Measurements from ENCODE around the gene ACOT6. TPM values are rescaled to one million over a fixed set of nuclear protein-coding genes. Genes with fewer than 3 reads are reported as not detected.
"Not testable (repeated sequence)": the region's sequence is repeated elsewhere in the genome, so short reads cannot be mapped to it uniquely, and the experiment has no call there.

ACOT6 gene
- total RNA-seq, 1 experiment from 2014 or later: not detected

DNA sequence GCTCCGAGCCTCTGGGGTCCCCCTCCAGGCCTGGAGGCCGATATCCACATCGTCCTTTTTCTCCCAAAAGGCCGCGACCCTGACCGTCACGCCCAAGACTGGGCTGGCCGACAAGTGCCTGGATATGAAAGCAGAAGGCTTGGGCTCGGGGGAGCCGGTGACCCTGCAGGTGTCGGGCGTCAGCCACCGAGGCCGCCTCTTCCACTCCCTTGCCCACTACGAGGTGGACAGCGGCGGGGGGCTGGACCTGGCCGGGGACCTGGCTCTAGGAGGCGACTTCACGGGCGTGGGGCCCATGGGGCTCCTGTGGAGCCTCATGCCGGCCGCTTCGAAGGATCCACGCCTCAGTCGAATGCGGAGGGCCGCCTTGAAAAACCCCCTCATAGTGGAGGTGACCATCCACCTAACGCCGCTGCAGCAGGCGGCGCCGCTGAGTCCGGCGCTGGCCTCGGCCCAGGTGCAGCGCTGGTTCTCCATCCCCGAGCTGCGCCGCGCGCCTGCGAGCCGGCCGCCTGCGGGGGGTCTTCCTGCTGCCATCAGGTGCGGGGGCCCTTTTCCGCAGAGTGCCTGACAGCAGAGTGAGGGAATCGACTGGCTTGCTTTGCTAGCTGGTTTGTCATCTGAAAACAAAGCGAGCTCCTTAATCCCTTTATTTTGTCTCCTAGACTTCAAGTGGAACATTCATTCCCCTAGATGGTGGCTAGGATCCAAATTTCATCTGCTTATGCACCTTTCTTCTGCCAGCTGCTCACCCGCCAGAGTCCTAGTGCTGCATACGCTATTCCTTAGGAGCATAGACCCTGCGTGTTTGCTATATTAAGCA lies 21.9 kb downstream of the ACOT6 start:
- no peak for DNase-seq (ENCODE audit: low read depth)
- in situ Hi-C loops (cut with HindIII; ENCODE audit: low pct_unique_long_range_greater_than_20kb, low sequenced_read_pairs): no loop called here

DNA sequence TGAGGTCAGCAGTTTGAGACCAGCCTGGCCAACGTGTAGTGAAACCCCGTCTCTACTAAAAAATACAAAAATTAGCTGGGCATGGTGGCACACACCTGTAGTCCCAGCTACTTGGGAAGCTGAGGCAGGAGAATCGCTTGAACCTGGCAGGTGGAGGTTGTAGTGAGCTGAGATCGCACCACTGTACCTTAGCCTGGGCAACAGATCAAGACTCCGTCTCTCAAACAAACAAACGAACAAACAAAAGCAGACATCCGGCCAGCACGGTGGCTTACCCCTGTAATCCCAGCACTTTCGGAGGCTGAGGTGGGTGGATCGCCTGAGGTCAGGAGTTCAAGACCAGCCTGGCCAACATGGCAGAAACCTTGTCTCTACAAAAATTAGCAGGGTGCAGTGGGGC lies 24.0 kb downstream of the ACOT6 start:
- in situ Hi-C loops (cut with HindIII; ENCODE audit: low pct_unique_long_range_greater_than_20kb, low sequenced_read_pairs); DNase-seq (ENCODE audit: low read depth): not testable (repeated sequence)

DNA sequence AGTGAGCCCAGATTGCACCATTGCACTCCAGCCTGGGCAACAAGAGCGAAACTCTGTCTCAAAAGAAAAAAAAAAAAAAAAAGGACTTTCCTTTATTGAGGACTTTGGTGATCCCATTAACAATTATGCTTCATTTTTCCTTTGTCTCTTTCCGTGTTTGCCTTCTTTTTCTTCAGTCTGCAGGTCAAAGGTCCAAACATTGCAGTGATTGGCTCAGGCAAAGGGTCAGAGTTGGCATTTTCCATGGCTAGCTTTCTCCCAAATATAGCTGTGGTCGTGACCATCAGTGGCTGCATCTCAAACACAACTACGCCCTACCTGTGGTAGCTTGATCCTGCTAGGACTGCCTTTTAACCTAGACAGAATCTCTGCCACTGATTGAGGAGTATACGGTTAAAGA lies 25.5 kb downstream of the ACOT6 start:
- DNase-seq (ENCODE audit: low read depth): no peak
- in situ Hi-C loops (cut with HindIII; ENCODE audit: low pct_unique_long_range_greater_than_20kb, low sequenced_read_pairs): no loop called here

DNA sequence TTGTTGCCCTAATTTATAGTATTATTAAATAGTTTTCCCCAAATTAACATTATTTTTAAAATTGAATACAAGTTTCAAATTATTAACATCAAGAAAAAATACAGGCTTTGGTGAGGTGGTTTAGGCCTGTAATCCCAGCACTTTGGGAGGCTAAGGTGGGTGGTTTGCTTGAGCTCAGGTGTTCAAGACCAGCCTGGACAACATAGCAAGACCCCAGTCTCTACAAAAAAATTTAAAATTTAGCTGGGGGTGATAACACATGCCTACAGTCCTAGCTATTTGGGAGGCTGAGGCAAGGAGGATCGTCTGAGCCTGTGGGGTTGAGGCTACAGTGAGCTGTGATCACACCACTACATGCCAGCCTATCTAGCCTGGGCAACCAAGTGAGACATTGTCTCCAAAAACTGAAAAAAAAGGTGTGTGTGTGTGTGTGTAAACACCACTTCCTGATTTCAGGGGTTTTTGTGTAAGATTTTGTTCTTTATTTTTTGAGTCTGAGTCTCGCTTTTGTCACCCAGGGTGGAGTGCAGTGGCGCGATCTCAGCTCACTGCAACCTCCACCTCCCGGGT lies 28.6 kb downstream of the ACOT6 start:
- in situ Hi-C loops (cut with HindIII; ENCODE audit: low pct_unique_long_range_greater_than_20kb, low sequenced_read_pairs): no loop called here
- DNase-seq (ENCODE audit: low read depth): no peak

DNA sequence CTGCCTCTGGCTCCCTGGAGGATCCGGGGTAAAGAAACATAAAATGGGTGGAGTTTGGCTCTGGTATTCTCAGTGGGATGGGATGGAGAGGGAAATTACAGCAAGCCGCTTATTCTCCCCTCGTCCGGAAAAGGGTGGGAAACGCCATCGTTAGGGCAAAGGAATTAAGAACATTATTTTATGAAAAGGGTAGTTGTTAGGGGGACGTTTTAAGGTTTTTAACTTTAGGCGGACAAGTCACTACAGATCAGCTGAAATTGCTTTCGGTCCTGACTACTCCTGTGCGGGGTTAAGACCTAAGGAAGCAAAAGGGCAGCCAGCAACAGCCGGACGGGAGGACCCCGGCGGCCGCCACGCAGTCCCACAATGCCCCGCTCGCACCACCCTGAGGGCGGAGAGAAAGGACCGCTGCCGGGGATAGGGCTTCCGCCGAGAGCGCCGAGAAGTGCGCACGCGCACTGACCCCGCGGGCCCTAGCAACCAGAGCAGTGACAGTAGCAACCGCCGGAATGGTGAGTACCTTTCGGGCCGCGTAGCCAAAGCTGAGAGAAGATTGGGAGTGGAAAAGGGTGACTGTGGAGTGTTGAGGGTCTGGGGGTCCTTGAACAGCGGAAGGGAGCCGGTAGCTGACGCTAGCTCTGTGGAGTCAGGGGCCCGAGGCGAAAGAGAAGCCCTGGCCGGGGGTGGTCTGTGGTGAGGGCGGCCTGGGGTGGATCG lies 32.4 kb downstream of the ACOT6 start, which contains the start of gene DNAL1:
TSS of gene DNAL1 (plus strand) at position 456 of the 717 bp plus-strand sequence. CDS start at position 510, 54 bp downstream.
- DNase-seq (ENCODE audit: low read depth): peak; percentile 84
- in situ Hi-C loops (cut with HindIII; ENCODE audit: low pct_unique_long_range_greater_than_20kb, low sequenced_read_pairs): no loop called here

DNA sequence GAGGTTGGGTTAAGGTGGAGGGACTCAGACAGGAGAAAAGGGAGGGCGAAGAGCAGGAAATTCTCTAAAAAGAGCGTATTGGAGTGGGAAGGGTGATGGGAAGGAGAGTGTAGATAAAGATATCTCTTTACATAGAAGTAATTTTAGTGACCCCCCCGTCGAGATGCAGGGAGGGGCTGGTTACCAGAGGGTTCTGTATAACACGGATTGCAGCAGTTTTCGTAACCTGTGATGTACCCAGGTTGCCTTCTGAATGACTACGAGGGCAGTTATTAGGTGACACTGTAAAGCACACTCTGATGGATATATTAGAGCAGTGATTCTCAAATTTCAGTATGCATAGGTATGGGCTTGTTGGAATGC lies 32.9 kb downstream of the ACOT6 start:
- no peak for DNase-seq (ENCODE audit: low read depth)
- in situ Hi-C loops (cut with HindIII; ENCODE audit: low pct_unique_long_range_greater_than_20kb, low sequenced_read_pairs): no loop called here

DNA sequence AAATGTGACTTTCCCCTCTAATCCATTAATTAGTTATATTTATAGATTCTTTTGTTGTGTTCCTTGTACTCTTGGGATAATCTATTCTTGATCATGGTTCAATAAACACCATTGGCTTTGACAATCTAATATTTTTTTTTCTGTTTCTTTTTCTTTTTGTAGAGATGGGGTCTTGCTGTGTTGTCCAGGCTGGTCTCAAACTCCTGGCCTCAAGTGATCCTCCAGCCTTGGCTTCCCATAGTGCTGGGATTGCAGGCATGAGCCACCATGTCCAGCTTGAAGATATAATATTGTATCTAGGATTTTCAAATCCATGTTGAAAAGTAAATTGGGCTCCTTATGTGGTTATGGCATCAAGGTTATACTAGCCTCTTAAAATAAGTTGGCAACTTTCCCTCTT lies 38.7 kb downstream of the ACOT6 start:
- in situ Hi-C loops (cut with HindIII; ENCODE audit: low pct_unique_long_range_greater_than_20kb, low sequenced_read_pairs): no loop called here
- no peak for DNase-seq (ENCODE audit: low read depth)

DNA sequence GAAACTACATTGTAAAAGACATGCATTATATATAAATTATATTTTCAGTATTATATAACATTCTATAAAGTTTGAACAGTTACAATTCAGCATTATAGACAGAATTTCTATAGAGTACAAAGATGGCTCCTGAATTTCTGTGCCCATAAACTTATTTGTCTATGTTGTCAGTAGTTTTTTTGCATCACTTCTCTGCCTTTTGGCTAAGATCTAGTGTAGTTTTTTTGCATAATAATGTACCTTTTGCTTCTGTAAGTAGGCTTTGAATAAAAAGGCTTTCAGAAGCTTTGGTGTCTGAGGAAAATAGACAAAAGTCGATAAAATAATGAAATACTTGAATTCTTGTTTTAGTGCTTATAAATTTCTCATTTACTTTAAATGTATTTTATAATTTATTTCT lies 43.5 kb downstream of the ACOT6 start:
- in situ Hi-C loops (cut with HindIII; ENCODE audit: low pct_unique_long_range_greater_than_20kb, low sequenced_read_pairs): no loop called here
- no peak for DNase-seq (ENCODE audit: low read depth)

DNA sequence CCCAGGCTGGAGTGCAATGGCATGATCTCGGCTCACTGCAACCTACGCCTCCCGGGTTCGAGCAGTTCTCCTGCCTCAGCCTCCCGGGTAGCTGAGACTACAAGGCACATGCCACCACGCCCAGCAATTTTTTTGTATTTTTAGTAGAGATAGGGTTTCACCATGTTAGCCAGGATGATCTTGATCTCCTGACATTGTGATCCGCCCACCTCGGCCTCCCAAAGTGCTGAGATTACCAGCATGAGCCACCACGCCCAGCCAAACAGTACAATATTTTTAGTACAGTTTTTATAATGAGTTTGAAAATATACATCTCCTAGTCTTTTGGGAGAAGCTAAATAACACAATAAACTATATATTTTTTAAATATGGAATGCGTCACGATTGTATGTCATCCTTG lies 46.9 kb downstream of the ACOT6 start:
- DNase-seq (ENCODE audit: low read depth); in situ Hi-C loops (cut with HindIII; ENCODE audit: low pct_unique_long_range_greater_than_20kb, low sequenced_read_pairs): not testable (repeated sequence)

DNA sequence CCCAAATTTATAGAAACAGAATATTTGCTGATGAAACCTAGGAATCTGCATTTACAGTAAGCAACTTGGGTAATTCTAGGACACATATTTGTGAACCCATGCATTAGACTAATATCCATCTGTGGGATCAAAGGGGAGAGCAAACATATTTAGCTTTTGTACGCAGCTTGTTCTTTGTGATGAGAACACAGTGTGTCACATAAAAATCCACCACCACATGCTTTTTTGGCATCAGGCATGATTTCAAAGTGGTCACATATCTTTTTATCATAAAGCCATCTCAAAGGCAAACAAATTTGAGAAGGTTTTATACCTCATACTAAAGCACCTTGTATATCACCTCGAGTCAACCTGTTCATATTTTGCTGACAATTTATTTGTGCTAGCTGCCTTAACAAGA lies 48.2 kb downstream of the ACOT6 start:
- no peak for DNase-seq (ENCODE audit: low read depth)
- in situ Hi-C loops (cut with HindIII; ENCODE audit: low pct_unique_long_range_greater_than_20kb, low sequenced_read_pairs): no loop called here

DNA sequence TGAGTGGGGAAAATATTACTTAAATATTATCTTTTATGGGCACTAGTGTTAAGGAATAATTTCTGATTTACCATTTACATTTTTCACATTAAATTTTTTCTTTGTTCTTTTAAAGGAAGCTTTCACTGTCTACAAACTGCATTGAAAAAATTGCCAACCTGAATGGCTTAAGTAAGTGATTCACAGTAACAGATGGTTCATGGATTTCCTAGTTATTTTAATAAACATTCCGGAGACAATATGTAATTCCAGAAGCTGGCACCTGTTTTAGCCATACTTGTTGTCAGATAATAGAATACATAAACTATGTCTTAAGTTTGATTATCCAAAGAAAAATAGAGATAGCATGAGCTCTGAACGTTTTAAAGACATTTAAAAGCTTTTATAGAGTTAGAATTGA lies 49.6 kb downstream of the ACOT6 start:
- in situ Hi-C loops (cut with HindIII; ENCODE audit: low pct_unique_long_range_greater_than_20kb, low sequenced_read_pairs): no loop called here
- no peak for DNase-seq (ENCODE audit: low read depth)

DNA sequence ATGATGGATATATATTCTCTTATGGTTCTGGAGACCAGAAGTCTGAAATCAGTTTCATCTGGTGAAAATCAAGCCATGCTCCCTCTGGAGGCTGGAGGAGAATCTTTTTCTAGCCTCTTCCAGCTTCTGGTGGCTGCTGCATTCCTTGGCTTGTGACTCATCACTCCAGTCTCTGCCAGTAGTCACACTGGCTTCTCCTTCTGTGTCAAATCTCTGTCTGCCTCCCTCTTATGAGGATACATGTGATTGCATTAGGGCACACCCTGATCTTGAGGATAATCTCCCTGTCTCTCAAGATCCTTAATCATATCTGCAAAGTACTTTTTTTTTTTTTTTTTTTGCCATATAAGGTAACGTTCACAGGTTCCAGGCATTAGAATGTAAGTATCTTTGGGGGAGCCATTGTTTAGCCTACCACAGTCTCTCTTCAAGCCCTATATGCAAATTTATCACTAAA lies 50.2 kb downstream of the ACOT6 start:
- DNase-seq (ENCODE audit: low read depth): peak; percentile 89

DNA sequence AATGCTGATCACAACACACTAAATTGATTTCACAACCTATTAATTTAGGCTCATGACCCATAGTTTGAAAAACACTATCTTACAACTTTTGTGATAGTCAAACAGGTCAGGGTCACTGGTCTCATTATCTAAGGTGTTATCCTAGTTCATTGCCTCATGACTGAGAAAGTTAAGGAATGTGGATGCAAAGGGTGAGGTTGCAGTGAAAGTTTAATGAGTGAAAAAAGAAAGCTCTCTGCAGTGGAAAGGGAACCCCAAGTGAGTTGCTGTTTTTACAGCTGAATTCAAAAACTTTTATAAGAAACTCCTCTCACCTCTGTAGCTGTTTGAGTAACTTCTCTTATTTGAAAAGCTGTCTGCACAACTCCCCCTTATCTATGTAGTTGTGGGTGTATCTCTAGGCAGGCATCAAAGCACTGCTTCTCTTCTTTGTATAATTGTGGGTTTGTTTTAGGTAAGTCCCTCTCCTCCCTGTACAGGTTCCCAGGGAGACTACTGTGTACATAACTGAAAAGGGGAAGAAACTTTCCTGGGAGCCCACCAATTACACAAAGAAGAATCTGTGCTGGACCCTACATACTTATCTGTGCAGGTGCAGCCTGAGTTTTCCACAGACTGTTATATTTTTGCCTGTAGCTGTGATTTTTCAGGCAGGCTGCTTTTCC lies 51.4 kb downstream of the ACOT6 start:
- in situ Hi-C loops (cut with HindIII; ENCODE audit: low pct_unique_long_range_greater_than_20kb, low sequenced_read_pairs): no loop called here
- peak; percentile 47 for DNase-seq (ENCODE audit: low read depth)

More for the DNA sequence above, 50.2 kb downstream of the ACOT6 start:
- in situ Hi-C loops (cut with HindIII; ENCODE audit: low pct_unique_long_range_greater_than_20kb, low sequenced_read_pairs): no loop called here

DNA sequence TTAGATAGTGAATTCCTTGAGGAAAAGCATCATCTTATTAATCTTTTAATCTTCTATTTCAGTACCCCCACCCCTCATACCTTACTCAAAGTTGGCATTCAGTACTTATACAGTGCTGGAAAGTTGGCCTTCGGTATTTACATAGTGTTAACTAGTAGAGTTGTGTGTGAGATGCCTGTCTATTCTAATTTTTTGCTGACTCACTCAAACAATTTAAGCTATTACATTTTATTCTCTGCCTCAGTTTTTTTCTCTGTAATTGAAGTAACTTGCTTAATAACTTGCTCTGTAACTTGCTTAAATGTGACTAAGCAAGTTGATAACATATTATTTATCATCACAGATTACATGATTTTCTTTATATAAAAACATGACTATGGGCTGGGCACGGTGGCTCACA lies 52.8 kb downstream of the ACOT6 start:
- in situ Hi-C loops (cut with HindIII; ENCODE audit: low pct_unique_long_range_greater_than_20kb, low sequenced_read_pairs): no loop called here
- no peak for DNase-seq (ENCODE audit: low read depth)

DNA sequence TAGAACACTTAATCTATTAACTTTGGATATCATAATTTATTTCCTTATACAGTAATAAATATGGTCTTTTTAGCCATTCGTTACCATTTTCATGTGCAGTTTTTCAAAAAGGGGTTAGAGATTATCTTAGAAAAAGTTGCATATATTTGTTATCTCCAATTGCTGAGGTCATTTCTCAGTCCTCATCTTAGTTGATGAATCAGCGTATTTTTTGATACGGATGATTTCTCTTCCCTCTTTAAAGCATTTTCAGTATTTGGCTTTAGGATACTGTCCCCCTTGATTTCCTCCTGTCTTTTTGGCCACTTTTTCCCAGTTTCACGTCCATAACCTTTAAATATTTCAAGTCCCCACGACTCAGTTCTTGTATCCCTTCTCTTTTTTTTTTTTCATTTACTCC lies 54.3 kb downstream of the ACOT6 start:
- in situ Hi-C loops (cut with HindIII; ENCODE audit: low pct_unique_long_range_greater_than_20kb, low sequenced_read_pairs): no loop called here
- DNase-seq (ENCODE audit: low read depth): no peak

DNA sequence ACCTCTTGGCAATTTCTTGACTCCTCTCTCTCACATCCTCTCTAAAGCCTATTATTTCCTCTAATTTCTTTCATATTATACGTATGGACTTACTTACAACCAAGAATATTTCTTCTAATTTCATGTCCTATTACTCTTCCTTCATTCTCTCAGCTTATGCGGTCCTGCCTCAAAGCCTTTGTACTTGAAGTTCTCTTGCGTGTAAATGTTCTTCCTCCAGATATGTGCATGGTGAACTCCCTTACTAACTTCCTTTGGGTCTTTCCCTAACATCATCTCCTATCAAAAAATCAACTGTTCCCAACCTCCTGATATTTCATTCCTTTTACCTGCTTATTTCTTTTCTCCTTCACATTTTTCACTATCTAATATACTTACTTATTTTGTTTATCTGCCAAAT lies 55.5 kb downstream of the ACOT6 start:
- in situ Hi-C loops (cut with HindIII; ENCODE audit: low pct_unique_long_range_greater_than_20kb, low sequenced_read_pairs): no loop called here

More for the DNA sequence above, 55.5 kb downstream of the ACOT6 start:
- DNase-seq (ENCODE audit: low read depth): no peak
